SJCRH30 (cell line): ENCODE results near the gene MSGN1. TPM values are rescaled to one million over a fixed set of nuclear protein-coding genes. Genes with fewer than 3 reads are reported as not detected.
A peak's percentile ranks its signal among the peaks of the same experiment; 100 is the strongest.
"Not testable (repeated sequence)": the region's sequence is repeated elsewhere in the genome, so short reads cannot be mapped to it uniquely, and the experiment has no call there.

Experiments
- DNase-seq, 2 experiments: peaks; one replicate each; pipeline ENCODE4 v3.0.0-alpha.2; 2015 to 2020
- H3K27ac ChIP-seq: fragments of 250-450 bp; sonication (Bioruptor Pico); 2 replicates; pipeline ENCODE4 v1.5.1; 2020; ENCODE audit warnings: mild to moderate bottlenecking, moderate library complexity
- H3K27me3 ChIP-seq: fragments of 250-450 bp; sonication (Bioruptor Pico); 2 replicates; pipeline ENCODE4 v1.5.1; 2020; ENCODE audit warnings: mild to moderate bottlenecking, moderate library complexity
- H3K36me3 ChIP-seq: fragments of 250-450 bp; sonication (Bioruptor Pico); 2 replicates; pipeline ENCODE4 v1.5.1; 2020; ENCODE audit warnings: mild to moderate bottlenecking, moderate library complexity
- H3K4me1 ChIP-seq: fragments of 250-450 bp; sonication (Bioruptor Pico); 2 replicates; pipeline ENCODE4 v1.5.1; 2020; ENCODE audit warnings: mild to moderate bottlenecking, moderate library complexity
- H3K4me3 ChIP-seq: fragments of 250-450 bp; sonication (Bioruptor Pico); 2 replicates; pipeline ENCODE4 v1.5.1; 2020; ENCODE audit warnings: mild to moderate bottlenecking, moderate library complexity
- H3K9me3 ChIP-seq: fragments of 250-450 bp; sonication (Bioruptor Pico); replicated peaks from 2 replicates; pipeline ENCODE4 v1.5.1; 2020; ENCODE audit warnings: mild to moderate bottlenecking, moderate library complexity
- total RNA-seq: library from RNA; depleted of rRNA; stranded (reverse); fragments of >200 nt; shearing (Covaris generic); gene quantifications from 2 replicates; pipeline ENCODE4 v1.2.3, GENCODE V29; 2014

The MSGN1 gene
- total RNA-seq, 1 experiment from 2014 or later: not detected

DNA sequence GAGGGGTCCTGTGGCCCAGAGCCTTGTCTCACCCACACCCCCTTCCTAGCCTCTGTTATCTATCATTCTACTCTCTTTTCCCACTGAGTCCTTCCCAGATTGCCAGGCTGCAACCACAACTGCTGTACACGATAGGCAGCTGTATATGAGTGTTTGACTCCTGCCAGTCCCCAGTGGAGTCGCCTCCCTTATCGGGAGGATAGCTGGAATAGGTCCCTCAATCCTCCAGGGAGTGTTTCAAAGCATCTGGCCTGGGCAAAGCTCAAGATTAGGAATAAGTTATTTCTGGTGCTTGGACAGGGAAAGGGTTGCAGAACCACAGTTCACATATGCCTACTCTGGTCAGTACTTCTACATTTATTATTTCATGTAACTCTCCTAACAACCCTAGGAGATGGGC is 4.8 kb downstream of the MSGN1 start:
- H3K27ac ChIP-seq: no peak overlapping the region
- DNase-seq: no peak

DNA sequence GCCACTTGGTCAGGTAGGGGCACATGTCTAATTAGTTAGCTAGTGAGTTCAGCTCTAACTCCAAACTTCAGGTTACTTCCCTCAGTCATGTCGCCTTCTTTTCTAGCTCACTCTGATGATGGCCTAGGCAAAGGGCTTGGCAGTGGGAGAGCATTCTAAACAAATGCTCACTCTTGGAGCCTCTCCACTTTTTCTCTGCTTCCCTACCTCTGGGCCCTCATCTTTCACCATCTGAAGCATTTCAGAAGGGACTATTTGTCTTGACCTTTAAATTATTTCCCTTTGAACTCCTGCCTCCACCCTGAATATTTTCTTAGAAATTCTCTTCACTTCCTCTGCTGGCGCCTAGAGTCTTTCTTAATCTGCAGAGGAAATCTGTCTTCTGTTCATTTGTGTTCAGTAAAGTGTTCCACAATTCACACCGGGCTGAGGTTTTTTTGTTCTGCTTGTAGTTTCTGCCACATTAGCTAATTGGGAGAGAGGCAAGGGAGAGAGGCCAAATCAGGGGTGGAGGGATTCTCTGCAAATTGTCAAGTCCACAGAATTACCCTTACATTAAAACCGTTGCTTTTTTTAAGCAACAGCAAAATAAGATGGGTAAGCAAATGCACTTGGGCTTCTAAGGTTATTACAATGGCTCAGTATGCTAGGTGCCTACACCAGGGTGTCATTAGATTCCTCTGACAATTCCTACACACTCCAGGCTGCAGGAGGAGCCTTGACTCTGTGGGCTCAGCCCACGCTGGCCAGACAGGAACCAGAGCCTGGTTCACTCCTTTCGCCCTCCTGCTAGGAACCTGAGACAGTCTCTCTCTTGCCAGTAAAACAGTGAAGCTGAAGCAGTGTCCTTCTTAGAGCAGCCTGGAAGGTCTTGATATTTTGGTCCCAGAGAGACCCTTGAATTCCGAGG is 5.5 kb downstream of the MSGN1 start:
- Histone ChIP-seq H3K4me1 (no peaks in the 10 kb centered on the region; the same call in 1 of the 2 replicates), H3K27ac (no peak overlapping the region), H3K9me3 (no peaks in the 10 kb centered on the region), H3K27me3 (no peaks in the 10 kb centered on the region), H3K4me3 (no peak overlapping the region), H3K36me3 (no peaks in the 10 kb centered on the region)
- no peak for DNase-seq

More for the DNA sequence above, 4.8 kb downstream of the MSGN1 start:
- H3K27me3 ChIP-seq: no peaks in the 10 kb centered on the region
- H3K9me3 ChIP-seq: no peaks in the 10 kb centered on the region
- H3K4me3 ChIP-seq: no peak overlapping the region
- H3K4me1 ChIP-seq: no peaks in the 10 kb centered on the region; the same call in 1 of the 2 replicates
- no peaks in the 10 kb centered on the region for H3K36me3 ChIP-seq

DNA sequence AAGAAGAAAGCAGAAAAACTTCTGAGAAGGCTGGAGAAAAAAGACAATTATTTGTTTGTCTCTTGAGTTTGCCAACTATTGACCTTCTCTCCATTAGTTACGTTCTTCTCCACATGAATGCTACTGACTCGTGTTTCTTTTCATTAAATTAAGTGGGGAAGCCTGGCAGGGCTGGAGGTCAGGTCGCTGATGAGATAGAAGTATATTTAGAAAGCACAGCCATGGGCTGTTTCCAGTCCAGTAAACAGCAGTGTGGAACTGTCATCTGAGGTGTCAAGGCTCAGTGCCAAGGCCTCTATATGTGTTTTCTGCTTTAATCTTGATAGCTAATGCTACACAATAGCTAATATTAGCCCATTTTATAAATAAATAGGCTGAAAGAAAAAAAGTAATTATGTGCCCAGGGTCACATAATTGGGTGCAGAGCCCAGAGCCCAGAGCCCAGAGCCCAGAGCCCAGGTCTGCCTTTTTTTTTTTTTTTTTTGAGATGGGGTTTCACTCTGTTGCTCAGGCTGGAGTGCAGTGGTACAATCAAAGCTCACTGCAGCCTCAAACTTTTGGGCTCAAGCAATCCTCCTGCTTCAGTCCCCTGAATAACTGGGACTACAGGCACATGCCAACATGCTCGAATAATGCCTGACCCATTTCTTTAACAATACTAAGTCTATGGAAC is 6.3 kb downstream of the MSGN1 start:
- Histone ChIP-seq H3K4me3 (no peak overlapping the region), H3K36me3 (no peaks in the 10 kb centered on the region), H3K27me3 (no peaks in the 10 kb centered on the region), H3K4me1 (no peaks in the 10 kb centered on the region; the same call in 1 of the 2 replicates), H3K27ac (no peak overlapping the region), H3K9me3 (no peaks in the 10 kb centered on the region)
- no peak for DNase-seq

GRCh38 chr2:17823646-17824045 is 7.4 kb downstream of the MSGN1 start:
- H3K9me3 ChIP-seq, DNase-seq, H3K27ac ChIP-seq, H3K4me1 ChIP-seq, H3K27me3 ChIP-seq, H3K36me3 ChIP-seq, H3K4me3 ChIP-seq: not testable (repeated sequence)

GRCh38 chr2:17827316-17827715 is 11.1 kb downstream of the MSGN1 start:
- no peaks in the 10 kb centered on the region for H3K9me3 ChIP-seq
- H3K27ac ChIP-seq: no peak overlapping the region
- no peaks in the 10 kb centered on the region for H3K36me3 ChIP-seq
- no peaks in the 10 kb centered on the region for H3K27me3 ChIP-seq
- H3K4me1 ChIP-seq: no peaks in the 10 kb centered on the region; the same call in 1 of the 2 replicates
- no peak overlapping the region for H3K4me3 ChIP-seq
- DNase-seq: no peak

DNA sequence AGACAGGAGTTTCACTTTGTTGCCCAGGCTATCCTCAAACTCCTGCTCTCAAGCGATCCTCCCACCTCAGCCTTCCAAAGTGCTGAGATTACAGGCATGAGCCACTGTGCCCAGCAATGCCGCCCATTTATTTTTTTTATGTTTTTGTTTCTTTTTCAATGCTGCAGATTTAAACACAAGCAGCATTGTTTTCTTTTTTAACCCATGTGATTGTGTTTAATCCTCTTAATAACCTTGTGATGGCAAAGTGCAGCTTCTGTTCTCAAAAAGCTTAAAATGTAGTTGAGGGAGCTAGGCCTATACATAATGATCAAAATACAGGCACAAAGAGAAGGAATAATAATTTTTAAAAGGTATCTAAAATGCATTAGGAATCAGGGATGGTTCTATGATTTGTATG is 11.5 kb downstream of the MSGN1 start:
- Histone ChIP-seq H3K27me3 (no peaks in the 10 kb centered on the region), H3K4me3 (no peak overlapping the region), H3K27ac (no peak overlapping the region), H3K36me3 (no peaks in the 10 kb centered on the region), H3K9me3 (no peaks in the 10 kb centered on the region), H3K4me1 (no peaks in the 10 kb centered on the region; the same call in 1 of the 2 replicates)
- no peak for DNase-seq

DNA sequence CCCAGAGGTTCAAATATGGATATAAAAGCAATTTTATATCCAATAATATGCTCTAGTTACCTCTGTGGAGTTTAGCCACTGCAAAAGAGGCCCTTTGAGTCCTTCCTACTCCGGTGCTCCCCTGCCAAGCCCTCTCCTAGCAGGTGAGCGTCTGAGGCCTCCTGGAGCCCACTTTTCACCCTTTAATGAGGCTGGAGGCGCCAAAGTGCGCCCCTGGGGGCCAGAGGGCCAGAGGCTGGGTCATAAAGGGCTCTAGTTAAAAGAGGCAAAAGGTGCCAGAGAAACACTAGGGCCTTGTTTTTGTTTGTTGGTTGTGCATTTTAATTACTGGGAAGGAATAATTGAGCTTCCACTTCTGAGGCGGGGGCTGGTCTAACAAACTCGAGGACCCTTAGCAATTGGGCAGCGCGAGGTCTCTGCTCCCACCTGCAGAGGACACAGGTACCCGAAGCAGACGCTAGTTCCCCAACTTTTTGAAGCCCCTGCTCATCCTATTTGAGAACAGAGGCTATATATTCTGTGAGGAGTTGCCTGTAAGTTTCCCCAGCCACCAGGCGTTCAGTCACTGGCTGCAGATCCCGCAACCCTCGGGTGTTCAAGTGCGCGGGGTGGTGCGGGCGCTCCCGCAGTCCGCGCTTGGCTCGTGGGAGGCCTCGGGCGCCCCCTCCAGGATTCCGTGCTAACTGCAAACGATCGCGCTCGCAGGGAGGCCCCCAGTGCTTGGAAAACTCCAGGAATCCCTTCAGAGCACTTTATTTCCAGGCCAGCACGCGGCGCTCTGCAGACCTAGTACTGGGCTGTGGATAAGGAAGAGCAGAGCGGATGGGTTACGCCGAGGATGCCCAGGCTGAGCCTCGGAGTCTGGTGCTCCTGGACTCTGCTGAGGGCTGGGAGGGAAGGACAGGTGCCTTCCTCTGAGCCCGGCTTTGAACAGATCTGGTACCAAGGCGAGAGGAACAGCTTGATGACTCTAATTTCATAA is 14.1 kb downstream of the MSGN1 start:
- Histone ChIP-seq H3K4me3 (no peak overlapping the region), H3K4me1 (no peaks in the 10 kb centered on the region; the same call in 1 of the 2 replicates), H3K27me3 (no peaks in the 10 kb centered on the region), H3K9me3 (no peaks in the 10 kb centered on the region), H3K36me3 (no peaks in the 10 kb centered on the region), H3K27ac (no peak overlapping the region)
- no peak for DNase-seq

GRCh38 chr2:17835516-17835915 is 19.3 kb downstream of the MSGN1 start:
- no peaks in the 10 kb centered on the region for H3K36me3 ChIP-seq
- no peaks in the 10 kb centered on the region for H3K9me3 ChIP-seq
- DNase-seq: no peak
- H3K4me3 ChIP-seq: no peak overlapping the region
- no peak overlapping the region for H3K27ac ChIP-seq
- no peaks in the 10 kb centered on the region for H3K27me3 ChIP-seq
- peaks cover 9% of the 10 kb centered on the region for H3K4me1 ChIP-seq

- H3K27me3 ChIP-seq: no peaks in the 10 kb centered on the region
- DNase-seq: no peak
- peaks cover 9% of the 10 kb centered on the region for H3K4me1 ChIP-seq
- no peaks in the 10 kb centered on the region for H3K9me3 ChIP-seq
- no peak overlapping the region for H3K4me3 ChIP-seq
- no peaks in the 10 kb centered on the region for H3K36me3 ChIP-seq
- H3K27ac ChIP-seq: no peak overlapping the region
Observed at GRCh38 chr2:17839959-17840358, 23.7 kb downstream of the MSGN1 start.

GRCh38 chr2:17843457-17843856 is 27.2 kb downstream of the MSGN1 start:
- no peaks in the 10 kb centered on the region for H3K36me3 ChIP-seq
- DNase-seq: no peak
- no peak overlapping the region for H3K4me3 ChIP-seq
- H3K9me3 ChIP-seq: no peaks in the 10 kb centered on the region
- H3K27ac ChIP-seq: no peak overlapping the region
- peaks cover 23% of the 10 kb centered on the region for H3K4me1 ChIP-seq
- H3K27me3 ChIP-seq: no peaks in the 10 kb centered on the region

- no peak for DNase-seq
- H3K4me3 ChIP-seq: no peak overlapping the region
Observed at GRCh38 chr2:17845806-17846205, 29.5 kb downstream of the MSGN1 start.

GRCh38 chr2:17846676-17847075 is 30.4 kb downstream of the MSGN1 start:
- no peak for DNase-seq
- Histone ChIP-seq H3K27me3 (no peaks in the 10 kb centered on the region), H3K4me3 (no peak overlapping the region), H3K9me3 (no peaks in the 10 kb centered on the region), H3K36me3 (no peaks in the 10 kb centered on the region), H3K27ac (no peak overlapping the region), H3K4me1 (peaks cover 32% of the 10 kb centered on the region)

More at GRCh38 chr2:17845806-17846205, 29.5 kb downstream of the MSGN1 start:
- no peaks in the 10 kb centered on the region for H3K36me3 ChIP-seq
- H3K27me3 ChIP-seq: no peaks in the 10 kb centered on the region
- H3K27ac ChIP-seq: no peak overlapping the region
- H3K9me3 ChIP-seq: no peaks in the 10 kb centered on the region
- H3K4me1 ChIP-seq: peaks cover 28% of the 10 kb centered on the region

DNA sequence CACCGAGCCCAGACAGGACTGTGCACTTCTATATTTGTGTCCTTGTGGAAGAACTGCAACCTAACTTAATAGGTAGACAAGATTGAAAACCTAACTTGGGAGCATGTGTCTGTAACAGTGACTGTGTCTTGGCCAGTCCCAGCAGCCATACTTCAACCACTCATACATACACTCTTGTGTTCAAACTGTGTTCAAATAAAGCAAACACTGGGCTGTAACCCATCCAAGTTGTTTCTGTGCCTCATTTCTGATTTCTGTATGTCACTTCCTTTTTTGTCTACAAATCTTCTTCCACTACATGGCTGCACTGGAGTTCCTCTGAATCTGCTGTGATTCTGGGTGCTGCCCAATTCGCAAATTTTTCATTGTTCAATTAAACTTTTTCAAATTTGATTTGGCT is 31.0 kb downstream of the MSGN1 start:
- DNase-seq: no peak
- H3K36me3 ChIP-seq: no peaks in the 10 kb centered on the region
- no peak overlapping the region for H3K4me3 ChIP-seq
- no peaks in the 10 kb centered on the region for H3K27me3 ChIP-seq
- H3K9me3 ChIP-seq: no peaks in the 10 kb centered on the region
- peak overlapping the region; percentile 85 for H3K27ac ChIP-seq
- peaks cover 36% of the 10 kb centered on the region for H3K4me1 ChIP-seq

GRCh38 chr2:17849275-17849674 is 33.0 kb downstream of the MSGN1 start:
- Histone ChIP-seq H3K27ac (peak overlapping the region; percentile 85), H3K36me3 (no peaks in the 10 kb centered on the region), H3K4me1 (peaks cover 38% of the 10 kb centered on the region), H3K27me3 (no peaks in the 10 kb centered on the region), H3K9me3 (no peaks in the 10 kb centered on the region), H3K4me3 (no peak overlapping the region)
- peak; percentile 55 to 74 for DNase-seq
